HEK293 (cell line): ENCODE measurements around the gene NBPF4.

Source experiments
- KLF9 ChIP-seq: fragments of 450-650 bp; formaldehyde crosslinking; IDR thresholded peaks from 2 replicates; pipeline ENCODE4 v1.5.1; 2016; ENCODE audit warnings: missing biosample characterization, missing genetic modification characterization, low read depth
- OVOL3 ChIP-seq: fragments of 450-650 bp; formaldehyde crosslinking; IDR thresholded peaks from 2 replicates; pipeline ENCODE4 v1.5.1; 2016; ENCODE audit warnings: missing biosample characterization, missing genetic modification characterization
- RBAK ChIP-seq: fragments of 450-650 bp; formaldehyde crosslinking; IDR thresholded peaks from 2 replicates; pipeline ENCODE4 v1.5.1; 2016; ENCODE audit warnings: missing biosample characterization, missing genetic modification characterization
- ZBTB48 ChIP-seq: fragments of 450-650 bp; formaldehyde crosslinking; IDR thresholded peaks from 2 replicates; pipeline ENCODE4 v1.5.1; 2016; ENCODE audit warnings: missing biosample characterization, missing genetic modification characterization
- ZBTB8A ChIP-seq: fragments of 450-650 bp; formaldehyde crosslinking; IDR thresholded peaks from 2 replicates; pipeline ENCODE4 v1.5.1; 2016; ENCODE audit warnings: missing biosample characterization, missing genetic modification characterization
- ZIC2 ChIP-seq: fragments of 450-650 bp; formaldehyde crosslinking; IDR thresholded peaks from 2 replicates; pipeline ENCODE4 v1.5.1; 2016; ENCODE audit warnings: missing biosample characterization, missing genetic modification characterization
- ZNF184 ChIP-seq: fragments of 450-650 bp; IDR thresholded peaks from 2 replicates; pipeline ENCODE4 v1.5.1; 2018; ENCODE audit warnings: missing biosample characterization, mild to moderate bottlenecking, missing genetic modification characterization
- ZNF2 ChIP-seq: fragments of 450-650 bp; formaldehyde crosslinking; IDR thresholded peaks from 2 replicates; pipeline ENCODE4 v1.5.1; 2016; ENCODE audit warnings: missing biosample characterization, missing genetic modification characterization
- ZNF211 ChIP-seq: fragments of 450-650 bp; formaldehyde crosslinking; IDR thresholded peaks from 2 replicates; pipeline ENCODE4 v1.5.1; 2016; ENCODE audit warnings: low read depth, missing biosample characterization, missing genetic modification characterization
- ZNF23 ChIP-seq: fragments of 450-650 bp; formaldehyde crosslinking; IDR thresholded peaks from 2 replicates; pipeline ENCODE4 v1.5.1; 2016; ENCODE audit warnings: missing biosample characterization, missing genetic modification characterization, borderline replicate concordance
- ZNF350 ChIP-seq: fragments of 450-650 bp; formaldehyde crosslinking; IDR thresholded peaks from 2 replicates; pipeline ENCODE4 v1.5.0; 2017; ENCODE audit warnings: missing biosample characterization, mild to moderate bottlenecking, missing genetic modification characterization
- ZNF416 ChIP-seq: fragments of 450-650 bp; formaldehyde crosslinking; IDR thresholded peaks from 2 replicates; pipeline ENCODE4 v1.5.1; 2016; ENCODE audit warnings: missing biosample characterization, missing genetic modification characterization
- ZNF426 ChIP-seq: fragments of 450-650 bp; formaldehyde crosslinking; IDR thresholded peaks from 2 replicates; pipeline ENCODE4 v1.5.1; 2017; ENCODE audit warnings: missing biosample characterization, missing genetic modification characterization, mild to moderate bottlenecking, inconsistent platforms, moderate library complexity
- ZNF514 ChIP-seq: fragments of 450-650 bp; formaldehyde crosslinking; IDR thresholded peaks from 2 replicates; pipeline ENCODE4 v1.5.1; 2016; ENCODE audit warnings: missing biosample characterization, missing genetic modification characterization
- ZNF555 ChIP-seq: fragments of 450-650 bp; formaldehyde crosslinking; conservative IDR thresholded peaks from 2 replicates; pipeline ENCODE4 v1.5.1; 2017; ENCODE audit warnings: missing biosample characterization, mild to moderate bottlenecking, missing genetic modification characterization, inconsistent platforms
- ZNF600 ChIP-seq: fragments of 450-650 bp; formaldehyde crosslinking; IDR thresholded peaks from 2 replicates; pipeline ENCODE4 v1.5.1; 2016; ENCODE audit warnings: missing biosample characterization, missing genetic modification characterization
- ZNF629 ChIP-seq: fragments of 450-650 bp; formaldehyde crosslinking; IDR thresholded peaks from 2 replicates; pipeline ENCODE4 v1.5.1; 2017; ENCODE audit warnings: missing biosample characterization, missing genetic modification characterization
- ZNF670 ChIP-seq: fragments of 450-650 bp; formaldehyde crosslinking; IDR thresholded peaks from 2 replicates; pipeline ENCODE4 v1.5.1; 2016; ENCODE audit warnings: missing biosample characterization, missing genetic modification characterization, low read depth
- ZNF707 ChIP-seq: fragments of 450-650 bp; formaldehyde crosslinking; IDR thresholded peaks from 2 replicates; pipeline ENCODE4 v1.5.1; 2016; ENCODE audit warnings: missing biosample characterization, missing genetic modification characterization
- ZNF792 ChIP-seq: fragments of 450-650 bp; formaldehyde crosslinking; IDR thresholded peaks from 2 replicates; pipeline ENCODE4 v1.5.1; 2016; ENCODE audit warnings: missing biosample characterization, missing genetic modification characterization
- ZSCAN30 ChIP-seq: fragments of 450-650 bp; IDR thresholded peaks from 2 replicates; pipeline ENCODE4 v1.5.1; 2018; ENCODE audit warnings: missing biosample characterization, mild to moderate bottlenecking, missing genetic modification characterization, moderate library complexity
- TF ChIP-seq, protein P1 (sequence below): fragments of 450-650 bp; formaldehyde crosslinking; IDR thresholded peaks from 2 replicates; pipeline ENCODE4 v1.5.1; 2016; ENCODE audit warnings: missing biosample characterization, missing genetic modification characterization, borderline replicate concordance
- TF ChIP-seq, protein P2 (sequence below): fragments of 450-650 bp; formaldehyde crosslinking; IDR thresholded peaks from 2 replicates; pipeline ENCODE4 v1.5.1; 2016; ENCODE audit warnings: missing biosample characterization, missing genetic modification characterization
- TF ChIP-seq, protein P3 (sequence below): fragments of 450-650 bp; formaldehyde crosslinking; IDR thresholded peaks from 2 replicates; pipeline ENCODE4 v1.5.1; 2016; ENCODE audit warnings: missing biosample characterization, missing genetic modification characterization, low read depth
- TF ChIP-seq, protein P4 (sequence below): fragments of 450-650 bp; formaldehyde crosslinking; IDR thresholded peaks from 2 replicates; pipeline ENCODE4 v1.5.1; 2017; ENCODE audit warnings: missing biosample characterization, missing genetic modification characterization
- TF ChIP-seq, protein P5 (sequence below): fragments of 450-650 bp; formaldehyde crosslinking; IDR thresholded peaks from 2 replicates; pipeline ENCODE4 v1.5.1; 2016; ENCODE audit warnings: missing biosample characterization, missing genetic modification characterization
- TF ChIP-seq, protein P6 (sequence below): fragments of 450-650 bp; formaldehyde crosslinking; IDR thresholded peaks from 2 replicates; pipeline ENCODE4 v1.5.1; 2017; ENCODE audit warnings: missing biosample characterization, missing genetic modification characterization
- TF ChIP-seq, protein P7 (sequence below): fragments of 450-650 bp; formaldehyde crosslinking; IDR thresholded peaks from 2 replicates; pipeline ENCODE4 v1.5.1; 2016; ENCODE audit warnings: missing biosample characterization, missing genetic modification characterization

Gene NBPF4

DNA sequence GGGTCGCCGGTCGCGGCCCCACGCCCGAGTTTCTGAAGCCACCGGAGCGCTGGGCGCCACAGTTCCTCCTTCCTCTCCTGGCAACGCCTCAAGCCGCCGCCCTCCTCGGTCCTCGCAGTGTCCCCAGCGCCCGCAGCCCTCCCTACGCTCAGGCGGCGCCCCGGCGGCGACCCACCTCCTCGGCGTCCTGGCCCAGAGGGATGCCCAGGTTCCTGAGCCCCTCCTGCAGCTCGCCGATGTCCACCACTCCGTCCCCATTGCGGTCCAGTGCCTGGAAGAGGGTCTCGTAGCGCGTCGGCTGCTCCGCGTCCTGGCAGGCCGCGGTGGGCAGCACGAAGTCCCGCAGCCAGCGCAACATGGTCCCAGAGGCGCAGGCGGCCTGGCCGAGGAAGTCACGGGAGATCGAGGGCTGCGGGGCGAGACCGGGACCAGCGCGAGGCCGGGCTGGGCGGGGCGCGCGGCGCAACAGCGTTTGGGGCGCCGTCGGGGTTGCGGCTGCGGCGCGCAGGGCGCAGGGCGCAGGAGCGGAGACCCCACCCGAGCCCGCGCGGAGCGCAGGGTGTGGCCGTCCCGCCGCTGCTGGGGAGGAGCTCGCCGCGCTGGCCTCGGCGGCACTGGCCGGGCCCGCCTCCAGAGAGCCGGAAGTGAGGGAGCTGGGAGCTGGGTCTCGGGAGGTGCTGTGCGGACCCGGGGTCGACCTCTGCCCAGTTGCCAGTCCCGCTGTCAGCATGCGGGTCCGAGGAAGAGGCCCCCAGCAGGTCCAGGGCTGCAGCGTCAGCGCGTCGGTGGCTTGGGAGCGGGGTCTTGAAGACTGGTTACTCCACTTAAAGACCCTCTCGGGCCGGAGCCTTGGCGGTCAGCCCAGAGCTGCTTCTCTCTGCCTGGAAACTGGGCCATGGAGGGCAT is 43.8 kb downstream of the NBPF4 start, which contains the start of gene SLC25A24 (continued):
- TF ChIP-seq, protein P1, sequence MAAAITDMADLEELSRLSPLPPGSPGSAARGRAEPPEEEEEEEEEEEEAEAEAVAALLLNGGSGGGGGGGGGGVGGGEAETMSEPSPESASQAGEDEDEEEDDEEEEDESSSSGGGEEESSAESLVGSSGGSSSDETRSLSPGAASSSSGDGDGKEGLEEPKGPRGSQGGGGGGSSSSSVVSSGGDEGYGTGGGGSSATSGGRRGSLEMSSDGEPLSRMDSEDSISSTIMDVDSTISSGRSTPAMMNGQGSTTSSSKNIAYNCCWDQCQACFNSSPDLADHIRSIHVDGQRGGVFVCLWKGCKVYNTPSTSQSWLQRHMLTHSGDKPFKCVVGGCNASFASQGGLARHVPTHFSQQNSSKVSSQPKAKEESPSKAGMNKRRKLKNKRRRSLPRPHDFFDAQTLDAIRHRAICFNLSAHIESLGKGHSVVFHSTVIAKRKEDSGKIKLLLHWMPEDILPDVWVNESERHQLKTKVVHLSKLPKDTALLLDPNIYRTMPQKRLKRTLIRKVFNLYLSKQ, result no peak
- TF ChIP-seq, protein P2, sequence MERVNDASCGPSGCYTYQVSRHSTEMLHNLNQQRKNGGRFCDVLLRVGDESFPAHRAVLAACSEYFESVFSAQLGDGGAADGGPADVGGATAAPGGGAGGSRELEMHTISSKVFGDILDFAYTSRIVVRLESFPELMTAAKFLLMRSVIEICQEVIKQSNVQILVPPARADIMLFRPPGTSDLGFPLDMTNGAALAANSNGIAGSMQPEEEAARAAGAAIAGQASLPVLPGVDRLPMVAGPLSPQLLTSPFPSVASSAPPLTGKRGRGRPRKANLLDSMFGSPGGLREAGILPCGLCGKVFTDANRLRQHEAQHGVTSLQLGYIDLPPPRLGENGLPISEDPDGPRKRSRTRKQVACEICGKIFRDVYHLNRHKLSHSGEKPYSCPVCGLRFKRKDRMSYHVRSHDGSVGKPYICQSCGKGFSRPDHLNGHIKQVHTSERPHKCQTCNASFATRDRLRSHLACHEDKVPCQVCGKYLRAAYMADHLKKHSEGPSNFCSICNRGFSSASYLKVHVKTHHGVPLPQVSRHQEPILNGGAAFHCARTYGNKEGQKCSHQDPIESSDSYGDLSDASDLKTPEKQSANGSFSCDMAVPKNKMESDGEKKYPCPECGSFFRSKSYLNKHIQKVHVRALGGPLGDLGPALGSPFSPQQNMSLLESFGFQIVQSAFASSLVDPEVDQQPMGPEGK (tag by site-specific recombination), result peak; percentile 55
- TF ChIP-seq KLF9 (tag by site-specific recombination), result peak; percentile 21
- TF ChIP-seq, protein P3, sequence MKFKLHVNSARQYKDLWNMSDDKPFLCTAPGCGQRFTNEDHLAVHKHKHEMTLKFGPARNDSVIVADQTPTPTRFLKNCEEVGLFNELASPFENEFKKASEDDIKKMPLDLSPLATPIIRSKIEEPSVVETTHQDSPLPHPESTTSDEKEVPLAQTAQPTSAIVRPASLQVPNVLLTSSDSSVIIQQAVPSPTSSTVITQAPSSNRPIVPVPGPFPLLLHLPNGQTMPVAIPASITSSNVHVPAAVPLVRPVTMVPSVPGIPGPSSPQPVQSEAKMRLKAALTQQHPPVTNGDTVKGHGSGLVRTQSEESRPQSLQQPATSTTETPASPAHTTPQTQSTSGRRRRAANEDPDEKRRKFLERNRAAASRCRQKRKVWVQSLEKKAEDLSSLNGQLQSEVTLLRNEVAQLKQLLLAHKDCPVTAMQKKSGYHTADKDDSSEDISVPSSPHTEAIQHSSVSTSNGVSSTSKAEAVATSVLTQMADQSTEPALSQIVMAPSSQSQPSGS (tag by site-specific recombination), result no peak
- TF ChIP-seq ZBTB48 (tag by site-specific recombination), result peak; percentile 51; the same call in 1 of the 2 replicates
- TF ChIP-seq ZNF514 (tag by site-specific recombination), result no peak
- TF ChIP-seq ZNF707 (tag by site-specific recombination), result no peak
- TF ChIP-seq, protein P4, sequence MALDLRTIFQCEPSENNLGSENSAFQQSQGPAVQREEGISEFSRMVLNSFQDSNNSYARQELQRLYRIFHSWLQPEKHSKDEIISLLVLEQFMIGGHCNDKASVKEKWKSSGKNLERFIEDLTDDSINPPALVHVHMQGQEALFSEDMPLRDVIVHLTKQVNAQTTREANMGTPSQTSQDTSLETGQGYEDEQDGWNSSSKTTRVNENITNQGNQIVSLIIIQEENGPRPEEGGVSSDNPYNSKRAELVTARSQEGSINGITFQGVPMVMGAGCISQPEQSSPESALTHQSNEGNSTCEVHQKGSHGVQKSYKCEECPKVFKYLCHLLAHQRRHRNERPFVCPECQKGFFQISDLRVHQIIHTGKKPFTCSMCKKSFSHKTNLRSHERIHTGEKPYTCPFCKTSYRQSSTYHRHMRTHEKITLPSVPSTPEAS (tag by site-specific recombination), result no peak
- no peak for TF ChIP-seq ZNF350 (tag by site-specific recombination)
- no peak for TF ChIP-seq ZNF629 (tag by site-specific recombination)
- peak; percentile 89 for TF ChIP-seq ZBTB8A
- no peak for TF ChIP-seq ZNF184 (tag by site-specific recombination)
- TF ChIP-seq, protein P5, sequence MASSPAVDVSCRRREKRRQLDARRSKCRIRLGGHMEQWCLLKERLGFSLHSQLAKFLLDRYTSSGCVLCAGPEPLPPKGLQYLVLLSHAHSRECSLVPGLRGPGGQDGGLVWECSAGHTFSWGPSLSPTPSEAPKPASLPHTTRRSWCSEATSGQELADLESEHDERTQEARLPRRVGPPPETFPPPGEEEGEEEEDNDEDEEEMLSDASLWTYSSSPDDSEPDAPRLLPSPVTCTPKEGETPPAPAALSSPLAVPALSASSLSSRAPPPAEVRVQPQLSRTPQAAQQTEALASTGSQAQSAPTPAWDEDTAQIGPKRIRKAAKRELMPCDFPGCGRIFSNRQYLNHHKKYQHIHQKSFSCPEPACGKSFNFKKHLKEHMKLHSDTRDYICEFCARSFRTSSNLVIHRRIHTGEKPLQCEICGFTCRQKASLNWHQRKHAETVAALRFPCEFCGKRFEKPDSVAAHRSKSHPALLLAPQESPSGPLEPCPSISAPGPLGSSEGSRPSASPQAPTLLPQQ (tag by site-specific recombination), result no peak; the same call in 1 of the 2 replicates
- peak; percentile 67; the same call in 1 of the 2 replicates for TF ChIP-seq ZNF792
- TF ChIP-seq ZNF2 (tag by site-specific recombination), result peak; percentile 59; the same call in 1 of the 2 replicates
- TF ChIP-seq ZIC2 (tag by site-specific recombination), result peak; percentile 73
- TF ChIP-seq ZNF670 (tag by site-specific recombination), result no peak
- TF ChIP-seq RBAK, result no peak
- no peak for TF ChIP-seq ZNF23 (tag by site-specific recombination)
- peak; percentile 40; the same call in 1 of the 2 replicates for TF ChIP-seq ZSCAN30 (tag by site-specific recombination)
- peak; percentile 73; the same call in 1 of the 2 replicates for TF ChIP-seq ZNF600
- no peak for TF ChIP-seq OVOL3 (tag by site-specific recombination)
- TF ChIP-seq ZNF416 (tag by site-specific recombination), result no peak
- no peak for TF ChIP-seq ZNF555 (tag by site-specific recombination)
- TF ChIP-seq ZNF211, result no peak
- TF ChIP-seq ZNF426 (tag by site-specific recombination), result no peak
- TF ChIP-seq, protein P6, sequence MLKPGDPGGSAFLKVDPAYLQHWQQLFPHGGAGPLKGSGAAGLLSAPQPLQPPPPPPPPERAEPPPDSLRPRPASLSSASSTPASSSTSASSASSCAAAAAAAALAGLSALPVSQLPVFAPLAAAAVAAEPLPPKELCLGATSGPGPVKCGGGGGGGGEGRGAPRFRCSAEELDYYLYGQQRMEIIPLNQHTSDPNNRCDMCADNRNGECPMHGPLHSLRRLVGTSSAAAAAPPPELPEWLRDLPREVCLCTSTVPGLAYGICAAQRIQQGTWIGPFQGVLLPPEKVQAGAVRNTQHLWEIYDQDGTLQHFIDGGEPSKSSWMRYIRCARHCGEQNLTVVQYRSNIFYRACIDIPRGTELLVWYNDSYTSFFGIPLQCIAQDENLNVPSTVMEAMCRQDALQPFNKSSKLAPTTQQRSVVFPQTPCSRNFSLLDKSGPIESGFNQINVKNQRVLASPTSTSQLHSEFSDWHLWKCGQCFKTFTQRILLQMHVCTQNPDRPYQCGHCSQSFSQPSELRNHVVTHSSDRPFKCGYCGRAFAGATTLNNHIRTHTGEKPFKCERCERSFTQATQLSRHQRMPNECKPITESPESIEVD, result no peak
- TF ChIP-seq, protein P7, sequence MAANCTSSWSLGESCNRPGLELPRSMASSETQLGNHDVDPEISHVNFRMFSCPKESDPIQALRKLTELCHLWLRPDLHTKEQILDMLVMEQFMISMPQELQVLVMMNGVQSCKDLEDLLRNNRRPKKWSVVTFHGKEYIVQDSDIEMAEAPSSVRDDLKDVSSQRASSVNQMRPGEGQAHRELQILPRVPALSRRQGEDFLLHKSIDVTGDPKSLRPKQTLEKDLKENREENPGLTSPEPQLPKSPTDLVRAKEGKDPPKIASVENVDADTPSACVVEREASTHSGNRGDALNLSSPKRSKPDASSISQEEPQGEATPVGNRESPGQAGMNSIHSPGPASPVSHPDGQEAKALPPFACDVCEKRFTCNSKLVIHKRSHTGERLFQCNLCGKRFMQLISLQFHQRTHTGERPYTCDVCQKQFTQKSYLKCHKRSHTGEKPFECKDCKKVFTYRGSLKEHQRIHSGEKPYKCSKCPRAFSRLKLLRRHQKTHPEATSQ (tag by site-specific recombination), result 0 out of 2 replicates have a peak, but pooled peaks have one; percentile 70
